H1 (cell line): Measurements from ENCODE around the gene DTX3. TPM values are rescaled to one million over a fixed set of nuclear protein-coding genes. Genes with fewer than 3 reads are reported as not detected.

Source experiments
- CTCF ChIA-PET: fragments of 300-600 bp; sonication (Branson Sonifier 250); formaldehyde crosslinking; loops from one replicate; lab custom pipeline; 2021; ENCODE audit not compliant: partially characterized antibody; lab: Charles Lee
- POLR2A ChIA-PET: fragments of 300-600 bp; sonication (Branson Sonifier 250); formaldehyde crosslinking; loops from one replicate; lab custom pipeline; 2021; ENCODE audit warnings: inconsistent platforms; ENCODE audit not compliant: partially characterized antibody; lab: Charles Lee
- DNase-seq, 2 experiments: peaks; one replicate each; pipeline versions ENCODE4 v3.0.0 to v3.0.0-alpha.2; 2010 to 2022; ENCODE audit warnings: low spot score in 2 of 2, low read depth in 1 of 2, mixed read lengths in 1 of 2
- FAIRE-seq: peaks from 2 replicates; lab custom pipeline; 2011; peaks lifted over from hg19 to GRCh38; lab: Jason Lieb, UNC
- H2AFZ ChIP-seq: 2 replicates; pipeline ENCODE4 v1.8.1; 2012; ENCODE audit warnings: low read length, inconsistent platforms
- H2AK5ac ChIP-seq: 2 replicates; pipeline ENCODE4 v1.6.1; 2013; ENCODE audit warnings: low read depth, low read length
- H2BK120ac ChIP-seq: replicated peaks from 2 replicates; pipeline ENCODE3; 2013; ENCODE audit warnings: low read depth, low read length, inconsistent platforms
- H2BK12ac ChIP-seq: 2 replicates; pipeline ENCODE4 v1.6.1; 2013; ENCODE audit warnings: low read depth, low read length
- H2BK15ac ChIP-seq: 2 replicates; pipeline ENCODE4 v1.6.1; 2013; ENCODE audit warnings: low read length
- H2BK20ac ChIP-seq: 2 replicates; pipeline ENCODE4 v1.6.1; 2013; ENCODE audit warnings: low read length
- H2BK5ac ChIP-seq: 2 replicates; pipeline ENCODE4 v1.6.1; 2013; ENCODE audit warnings: low read depth, low read length
- H3K14ac ChIP-seq: 2 replicates; pipeline ENCODE4 v1.6.1; 2013; ENCODE audit warnings: inconsistent platforms; ENCODE audit not compliant: insufficient read length
- H3K18ac ChIP-seq: 2 replicates; pipeline ENCODE4 v1.6.1; 2013; ENCODE audit warnings: low read length; ENCODE audit errors: extremely low read depth
- H3K23ac ChIP-seq: 2 replicates; pipeline ENCODE4 v1.6.1; 2013; ENCODE audit warnings: inconsistent platforms; ENCODE audit not compliant: insufficient read length
- H3K23me2 ChIP-seq: 2 replicates; pipeline ENCODE4 v1.6.1; 2013; ENCODE audit warnings: low read depth, low read length
- H3K27ac ChIP-seq: 2 replicates; pipeline ENCODE4 v1.6.1; 2011; ENCODE audit warnings: low read depth, low read length, inconsistent platforms
- H3K27me3 ChIP-seq, 4 experiments: replicated peaks in 1 of 4; 1 replicate in 1 of 4; 2 replicates in 3 of 4; pipeline versions ENCODE4 v1.6.1 to v1.8.1; 2011 to 2013; ENCODE audit warnings: low read length in 3 of 4, mild to moderate bottlenecking in 3 of 4, inconsistent platforms in 2 of 4, mixed read lengths in 2 of 4, moderate library complexity in 1 of 4; ENCODE audit not compliant: control insufficient read depth in 3 of 4, insufficient read depth in 3 of 4; ENCODE audit errors: extremely low read depth in 1 of 4
- H3K36me3 ChIP-seq, 4 experiments: 2 replicates each; pipeline versions ENCODE4 v1.6.1 to v1.8.1; 2011 to 2013; ENCODE audit warnings: mild to moderate bottlenecking in 4 of 4, low read length in 3 of 4, moderate library complexity in 2 of 4, control low read depth in 1 of 4, inconsistent platforms in 1 of 4; ENCODE audit not compliant: insufficient read depth in 4 of 4, control insufficient read depth in 2 of 4
- H3K4ac ChIP-seq: replicated peaks from 2 replicates; pipeline ENCODE3; 2013; ENCODE audit warnings: low read length, low read depth, mixed read lengths, inconsistent platforms; ENCODE audit not compliant: insufficient read length
- H3K4me1 ChIP-seq, 4 experiments: replicated peaks in 1 of 4; 1 replicate in 1 of 4; 2 replicates in 3 of 4; pipeline versions ENCODE4 v1.6.1 to v1.8.1; 2011 to 2013; ENCODE audit warnings: low read length in 3 of 4, inconsistent platforms in 2 of 4, mixed read lengths in 1 of 4; ENCODE audit not compliant: insufficient read depth in 4 of 4, control insufficient read depth in 3 of 4
- H3K4me2 ChIP-seq, 2 experiments: 2 replicates each; pipeline versions ENCODE4 v1.6.1 to v1.8.1; 2011 to 2013; ENCODE audit warnings: low read depth in 2 of 2, low read length in 2 of 2, control low read depth in 1 of 2, inconsistent platforms in 1 of 2, mild to moderate bottlenecking in 1 of 2; ENCODE audit not compliant: insufficient read depth in 1 of 2
- H3K4me3 ChIP-seq, 4 experiments: fragments of 200-600, 300-600 bp in 1 of 4; sonication (generic), shearing (Covaris generic), sonication (Bioruptor Twin) in 1 of 4; 2 replicates each; pipeline versions ENCODE4 v1.5.1 to v1.8.1; 2011 to 2016; ENCODE audit warnings: low read length in 4 of 4, low read depth in 3 of 4, control low read depth in 2 of 4, inconsistent platforms in 2 of 4, mild to moderate bottlenecking in 2 of 4, mixed read lengths in 1 of 4, moderate library complexity in 1 of 4; ENCODE audit not compliant: insufficient read depth in 2 of 4; ENCODE audit errors: extremely low read depth in 1 of 4
- H3K56ac ChIP-seq: replicated peaks from 2 replicates; pipeline ENCODE3; 2013; ENCODE audit warnings: low read depth, mild to moderate bottlenecking, mixed read lengths, low read length, inconsistent platforms; ENCODE audit not compliant: insufficient read length
- H3K79me1 ChIP-seq: 2 replicates; pipeline ENCODE4 v1.6.1; 2013; ENCODE audit warnings: low read depth, low read length, control low read depth
- H3K79me2 ChIP-seq, 2 experiments: 2 replicates each; pipeline versions ENCODE4 v1.6.1 to v1.8.1; 2012 to 2013; ENCODE audit warnings: low read length in 2 of 2, mild to moderate bottlenecking in 2 of 2, inconsistent platforms in 1 of 2; ENCODE audit not compliant: insufficient read depth in 2 of 2, control insufficient read depth in 1 of 2
- H3K9ac ChIP-seq, 4 experiments: replicated peaks in 1 of 4; 1 replicate in 1 of 4; 2 replicates in 3 of 4; pipeline versions ENCODE4 v1.6.1 to v1.8.1; 2011 to 2013; ENCODE audit warnings: low read depth in 3 of 4, low read length in 3 of 4, control low read depth in 2 of 4, mild to moderate bottlenecking in 2 of 4, moderate library complexity in 2 of 4, inconsistent platforms in 1 of 4; ENCODE audit errors: extremely low read depth in 1 of 4
- H3K9me3 ChIP-seq, 2 experiments: 2 replicates each; pipeline versions ENCODE4 v1.6.1 to v1.8.1; 2012 to 2013; ENCODE audit warnings: mild to moderate bottlenecking in 2 of 2, moderate library complexity in 2 of 2, control low read depth in 1 of 2, inconsistent platforms in 1 of 2, low read depth in 1 of 2, low read length in 1 of 2, mixed read lengths in 1 of 2; ENCODE audit not compliant: insufficient read depth in 2 of 2
- H4K20me1 ChIP-seq, 2 experiments: replicated peaks in 1 of 2; 2 replicates each; pipeline versions ENCODE3 to v1.8.1; 2011 to 2013; ENCODE audit warnings: inconsistent platforms in 2 of 2, low read length in 2 of 2, mild to moderate bottlenecking in 1 of 2; ENCODE audit not compliant: insufficient read depth in 2 of 2, control insufficient read depth in 1 of 2
- H4K5ac ChIP-seq: 2 replicates; pipeline ENCODE4 v1.6.1; 2013; ENCODE audit warnings: low read length, low read depth, mixed read lengths, inconsistent platforms; ENCODE audit not compliant: insufficient read length
- H4K8ac ChIP-seq: 2 replicates; pipeline ENCODE4 v1.8.0; 2013; ENCODE audit warnings: mild to moderate bottlenecking, moderate library complexity, low read length, inconsistent platforms; ENCODE audit not compliant: insufficient read depth; ENCODE audit errors: extremely low read depth
- H4K91ac ChIP-seq: replicated peaks from 2 replicates; pipeline ENCODE3; 2013; ENCODE audit warnings: low read length, mixed read lengths, inconsistent platforms; ENCODE audit not compliant: insufficient read length
- ASH2L ChIP-seq: fragments of 200-600, 300-600 bp; sonication (generic); IDR thresholded peaks from one replicate; pipeline ENCODE4 v1.7.1; 2017; ENCODE audit warnings: low read length
- BCL11A ChIP-seq, 2 experiments: IDR thresholded peaks; one replicate each; pipeline ENCODE4 v1.6.1; 2011; ENCODE audit warnings: low read depth in 2 of 2, low read length in 2 of 2, mild to moderate bottlenecking in 2 of 2
- CBX5 ChIP-seq: fragments of 300-800, 300-1000 bp; sonication (generic); IDR thresholded peaks from 2 replicates; pipeline ENCODE4 v1.7.1; 2016; ENCODE audit warnings: antibody characterized with exemption, low read length, low read depth
- CTBP2 ChIP-seq: IDR thresholded peaks from 2 replicates; pipeline ENCODE4 v1.7.0; 2011; ENCODE audit warnings: borderline replicate concordance, mild to moderate bottlenecking, moderate library complexity, mixed read lengths, low read length; ENCODE audit not compliant: insufficient read depth, insufficient read length
- PHF8 ChIP-seq: fragments of 200-600 bp; sonication (generic); conservative IDR thresholded peaks from 2 replicates; pipeline ENCODE4 v1.7.1; 2012; ENCODE audit warnings: low read depth, mild to moderate bottlenecking, inconsistent platforms, low read length, moderate library complexity
- RAD21 ChIP-seq, 2 experiments: IDR thresholded peaks in 1 of 2; conservative IDR thresholded peaks in 1 of 2; 2 replicates each; pipeline ENCODE4 v1.6.1; 2011; ENCODE audit warnings: low read depth in 2 of 2, low read length in 2 of 2, improper control_type of control experiment in 1 of 2, inconsistent platforms in 1 of 2, mild to moderate bottlenecking in 1 of 2, moderate library complexity in 1 of 2
- RBBP5 ChIP-seq: IDR thresholded peaks from 2 replicates; pipeline ENCODE4 v1.7.1; 2012; ENCODE audit warnings: low read depth, mild to moderate bottlenecking, inconsistent platforms, low read length, moderate library complexity, borderline replicate concordance
- SIRT6 ChIP-seq: IDR thresholded peaks from one replicate; pipeline ENCODE4 v1.7.1; 2012; ENCODE audit warnings: low read length, inconsistent platforms
- TAF1 ChIP-seq: IDR thresholded peaks from 2 replicates; pipeline ENCODE4 v1.6.1; 2011; ENCODE audit warnings: mild to moderate bottlenecking, low read depth, low read length
- TAF7 ChIP-seq: optimal IDR thresholded peaks from 2 replicates; pipeline ENCODE3; 2011; ENCODE audit warnings: low read depth, mild to moderate bottlenecking, inconsistent platforms, low read length, moderate library complexity, borderline replicate concordance
- TEAD4 ChIP-seq: IDR thresholded peaks from 2 replicates; pipeline ENCODE4 v1.6.1; 2012; ENCODE audit warnings: low read depth, low read length, inconsistent platforms, mixed read lengths
- YY1 ChIP-seq: IDR thresholded peaks from 2 replicates; pipeline ENCODE4 v1.6.1; 2011; ENCODE audit warnings: low read depth, mild to moderate bottlenecking, low read length
- WGBS, 2 experiments: shearing (Covaris generic) in 1 of 2; methylation state at CpG; one replicate each; pipeline versions ENCODE4 v1.1.6 to v1.1.7; 2013 to 2015; ENCODE audit warnings: low lambda C conversion rate in 2 of 2, mixed read lengths in 2 of 2, inconsistent platforms in 1 of 2, low coverage in 1 of 2, missing lambda C conversion rate in 1 of 2; ENCODE audit not compliant: insufficient replicate concordance in 2 of 2, insufficient coverage in 1 of 2, insufficient read length in 1 of 2; ENCODE audit errors: extremely low coverage in 1 of 2, missing lambda C conversion rate in 1 of 2; 5-methylcytosine and 5-hydroxymethylcytosine counted together
- polyA plus RNA-seq, 7 experiments: library from polyadenylated mRNA; depleted of rRNA in 3 of 7; stranded (reverse) in 5 of 7; unstranded in 2 of 7; fragments of >200 nt in 5 of 7; fragments of 200-250 nt in 2 of 7; gene quantifications; 1 replicate in 5 of 7; 2 replicates in 1 of 7; 4 replicates in 1 of 7; pipeline versions ENCODE4 v1.2.1 to v1.2.3, GENCODE V29; 2011 to 2013; ENCODE audit warnings: missing spikeins in 2 of 7, mixed read lengths in 2 of 7
- total RNA-seq: library from RNA; stranded (reverse); fragmentation: NEBNext Ultra II Directional; extraction: Animal tissue kit (Norgen Biotek cat#: 25700); gene quantifications from 2 replicates; pipeline ENCODE4 v1.2.1, GENCODE V29; 2021
- TF ChIP-seq, protein P1 (sequence below): IDR thresholded peaks from 2 replicates; pipeline ENCODE4 v1.6.1; 2011; ENCODE audit warnings: low read depth, mild to moderate bottlenecking, low read length; ENCODE audit not compliant: insufficient read depth

DTX3 gene
- total and polyA plus RNA-seq, 2 of the 8 experiments (the other 6 are each of a cell fraction or from before 2014, with no cell fraction given), result 41.8 to 92.5 TPM

DNA sequence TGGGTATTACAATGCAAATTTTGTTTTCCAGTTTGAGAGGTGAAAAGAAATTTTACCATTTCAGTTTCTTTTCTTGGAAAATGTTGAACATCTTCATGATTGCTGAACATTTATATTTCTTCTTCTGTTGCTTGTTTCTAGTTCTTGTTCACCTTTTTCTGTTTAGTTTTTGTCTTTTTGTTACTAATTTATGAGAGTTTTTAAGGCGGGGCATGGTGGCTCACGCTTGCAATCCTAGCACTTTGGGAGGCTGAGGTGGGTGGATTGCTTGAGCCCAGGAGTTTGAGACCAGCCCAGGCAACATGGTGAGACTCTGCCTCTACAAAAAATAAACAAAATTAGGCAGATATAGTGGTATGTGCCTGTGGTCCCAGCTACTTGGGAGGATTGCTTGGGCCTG lies 44.1 kb upstream of the DTX3 start:
- Histone ChIP-seq H3K36me3 (peaks cover 2 to 18% (median 13%) of the 10 kb centered on the region in 4 experiments; a peak in 5 of 8 replicates), H3K23ac (no peak overlapping the region), H2BK20ac (no peak overlapping the region), H2BK12ac (no peak overlapping the region), H3K4ac (no peak overlapping the region), H3K4me2 (no peak overlapping the region), H3K4me3 (no peak overlapping the region), H3K79me1 (peaks cover 3% of the 10 kb centered on the region; the same call in 1 of the 2 replicates), H3K9me3 (no peaks in the 10 kb centered on the region), H2AK5ac (no peak overlapping the region), H4K8ac (no peak overlapping the region), H3K23me2 (no peaks in the 10 kb centered on the region; the same call in 1 of the 2 replicates), H4K5ac (no peak overlapping the region), H2BK5ac (no peak overlapping the region), H3K27ac (no peak overlapping the region), H3K18ac (no peak overlapping the region), H2AFZ (no peak overlapping the region), H3K79me2 (peaks cover 0 to 4% of the 10 kb centered on the region in 2 experiments; a peak in 1 of 4 replicates), H2BK15ac (no peak overlapping the region), H2BK120ac (no peak overlapping the region), H3K4me1 (no peaks in the 10 kb centered on the region), H4K20me1 (peaks cover 0 to 2% of the 10 kb centered on the region in 2 experiments), H3K27me3 (no peaks in the 10 kb centered on the region), H3K56ac (no peak overlapping the region), H3K14ac (no peak overlapping the region), H4K91ac (no peak overlapping the region), H3K9ac (no peak overlapping the region)
- 92% methylated on average over 2 of the region's 2 CpGs; no CpG with 5 or more reads in 1 of the 2 experiments for WGBS, 2 experiments
- ChIA-PET POLR2A (interaction anchor here (0.6 kb wide), 1 partner anchor 23 kb away, joined by 3 read pairs; no protein-coding TSS in a partner anchor), CTCF (interaction anchor here (1.0 to 1.6 kb wide), 3 partner anchors 14 to 56 kb away, joined by 3 to 4 read pairs (median 4); no protein-coding TSS in a partner anchor)
- DNase-seq (no peak), FAIRE-seq (no peak)
- TF ChIP-seq RAD21 (IDR thresholded peaks at IDR 0.05 in 1 of 2, conservative IDR thresholded peaks at IDR 0.05 in 1 of 2; ENCODE audit: low read depth in 2 of 2, low read length in 2 of 2), result no peak
- TF ChIP-seq SIRT6, result no peak
- no peak for TF ChIP-seq PHF8
- TF ChIP-seq CTBP2, result no peak
- no peak for TF ChIP-seq TEAD4
- TF ChIP-seq BCL11A (IDR thresholded peaks at IDR 0.05; ENCODE audit: low read depth in 2 of 2, low read length in 2 of 2), result no peak
- TF ChIP-seq ASH2L, result no peak
- TF ChIP-seq CBX5, result no peak
- TF ChIP-seq TAF7, result no peak
- TF ChIP-seq YY1, result no peak
- TF ChIP-seq, protein P1, sequence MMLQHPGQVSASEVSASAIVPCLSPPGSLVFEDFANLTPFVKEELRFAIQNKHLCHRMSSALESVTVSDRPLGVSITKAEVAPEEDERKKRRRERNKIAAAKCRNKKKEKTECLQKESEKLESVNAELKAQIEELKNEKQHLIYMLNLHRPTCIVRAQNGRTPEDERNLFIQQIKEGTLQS, result no peak
- no peak for TF ChIP-seq TAF1
- no peak for TF ChIP-seq RBBP5
